Heart left ventricle (tissue), 16 donors: ENCODE data around the gene IKZF1. TPM values are rescaled to one million over a fixed set of nuclear protein-coding genes. Genes with fewer than 3 reads are reported as not detected.

Experiments
- ATAC-seq, 4 donors: fragments of 200-7000 bp; cut with Tn5 transposase; one replicate each; pipeline ENCODE4 v1.9.1; 2020 to 2022; ENCODE audit warnings: moderate library complexity in 4 of 4, mild to moderate bottlenecking in 3 of 4, moderate number of reproducible peaks in 1 of 4
- DNase-seq, 5 donors: peaks; one replicate each; pipeline ENCODE4 v3.0.0-alpha.2; 2020
- H3K27ac ChIP-seq, 12 donors: fragments of 200-600 bp; sonication (generic) in 4 of 12; one replicate each; pipeline versions ENCODE4 v1.5.0 to v1.8.0; 2016 to 2022; ENCODE audit warnings: mild to moderate bottlenecking in 2 of 12
- H3K27me3 ChIP-seq, 9 donors: fragments of 200-600 bp; sonication (generic) in 2 of 9; one replicate each; pipeline versions ENCODE4 v1.5.1 to v1.8.0; 2016 to 2022; ENCODE audit warnings: mild to moderate bottlenecking in 3 of 9
- H3K36me3 ChIP-seq, 9 donors: fragments of 200-600 bp; sonication (generic) in 2 of 9; one replicate each; pipeline versions ENCODE4 v1.5.0 to v1.8.0; 2018 to 2022; ENCODE audit warnings: mild to moderate bottlenecking in 2 of 9
- H3K4me1 ChIP-seq, 12 donors: fragments of 200-600 bp; sonication (generic) in 4 of 12; one replicate each; pipeline versions ENCODE4 v1.5.0 to v1.8.0; 2016 to 2022; ENCODE audit warnings: mild to moderate bottlenecking in 3 of 12
- H3K4me3 ChIP-seq, 12 donors: fragments of 200-600 bp; sonication (generic) in 4 of 12; one replicate each; pipeline versions ENCODE4 v1.5.0 to v1.8.0; 2017 to 2022; ENCODE audit warnings: mild to moderate bottlenecking in 9 of 12, moderate library complexity in 4 of 12
- H3K9me3 ChIP-seq, 12 donors: fragments of 200-600 bp; sonication (generic) in 4 of 12; one replicate each; pipeline versions ENCODE4 v1.5.0 to v1.8.0; 2016 to 2022; ENCODE audit warnings: mild to moderate bottlenecking in 1 of 12
- POLR2A ChIP-seq, 2 donors: fragments of 450-650 bp; IDR thresholded peaks; one replicate each; pipeline ENCODE4 v1.6.1; 2017; ENCODE audit warnings: antibody characterized with exemption in 2 of 2, mild to moderate bottlenecking in 2 of 2, moderate library complexity in 2 of 2
- WGBS, 4 donors: extraction: QIAGEN DNeasy Blood & Tissue Kit in 2 of 4; methylation state at CpG; one replicate each; pipeline versions ENCODE4 v1.1.5 to v1.1.7; 2013 to 2018; 5-methylcytosine and 5-hydroxymethylcytosine counted together
- intact Hi-C, 10 donors: fragments of 100-400 bp; cut with DNase I; formaldehyde crosslinking; loops; one replicate each; pipeline versions ENCODE4 v1.11.1 to v1.14.2; 2022
- polyA plus RNA-seq, 2 donors: library from polyadenylated mRNA; stranded (reverse); fragments of 200-250 nt; gene quantifications; one replicate each; pipeline ENCODE4 v1.2.3, GENCODE V29; 2013
- total RNA-seq, 9 donors: library from RNA; depleted of rRNA in 2 of 9; stranded (reverse); fragments of >200 nt in 2 of 9; fragmentation: NEBNext Ultra II Directional in 3 of 9; extraction: Animal tissue kit (Norgen Biotek cat#: 25700) in 3 of 9; gene quantifications; one replicate each; pipeline versions ENCODE4 v1.1.0 to v1.2.4, GENCODE V29; 2016 to 2023
- TF ChIP-seq, protein P1 (sequence below), 12 donors: fragments of 200-600 bp; sonication (generic) in 4 of 12; IDR thresholded peaks; one replicate each; pipeline versions ENCODE4 v1.5.0 to v1.8.0; 2018 to 2022; ENCODE audit warnings: antibody characterized with exemption in 12 of 12, mild to moderate bottlenecking in 5 of 12
- donor health status: ischemic (EF 13 %, LVEDD 7.1; RV severe dilation, severe dysfunction).
- donor health status: healthy with polysubstance abuse.
- donor health status: DM: no; HTN: yes; CAD: no.
- donor health status: DM: no; HTN: no; CAD: no.
- donor health status: ischemic (EF 25% LVEDD 6.9; RV normal size, moderate dysfunction).
- donor health status: ischemic (EF 25% LVEDD 5.7; RV mildly dilated, moderate dysfunction).
- donor health status: healthy.
- donor health status: DM: yes; HTN: yes; CAD: no.
- donor health status: ischemic (EF 35%, LVEDD 5.7; RV mildly dilated, moderate dysfunction).
- donor health status: nonischemic (EF 11% LVEDD 7.7; RV severe dilation, severe dysfunction).
- donor health status: DM: yes; HTN: yes; CAD: no.
- donor health status: PGD.
- donor health status: ischemic (EF 29% LVEDD 5.4; RV normal size, mild dysfunction).
- donor health status: nonischemic (EF 23%, LVEDD 6.1; RV moderate dilation, normal function).

The IKZF1 gene
- total and polyA plus RNA-seq, 11 donors, result 0.30 to 27.8 (median 2.4) TPM

DNA sequence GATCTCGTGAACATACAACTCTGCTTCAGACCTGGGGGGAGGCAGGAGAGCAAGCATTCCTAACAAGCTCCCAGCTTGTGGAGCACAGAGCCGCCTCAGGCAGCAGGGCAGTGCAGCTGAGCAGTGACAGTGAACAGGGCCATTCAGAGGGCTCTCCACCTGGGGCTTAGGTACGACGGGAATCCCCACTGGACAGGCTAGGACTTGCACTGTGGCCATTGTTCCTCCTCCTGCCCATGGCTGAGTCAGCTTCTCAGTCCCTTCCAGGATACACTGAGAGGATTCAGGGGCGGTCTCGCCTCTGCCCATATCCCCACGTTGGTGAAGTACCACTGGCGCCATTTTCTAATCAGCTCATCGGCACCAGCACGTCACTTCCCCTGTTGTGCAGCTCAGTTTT lies 74.6 kb downstream of the IKZF1 start:
- peaks cover 0 to 50% (median 0%) of the 10 kb centered on the region in 9 donors for H3K36me3 ChIP-seq
- intact Hi-C loops, result no loop called here
- no peak overlapping the region for H3K27ac ChIP-seq
- H3K9me3 ChIP-seq, result no peaks in the 10 kb centered on the region
- H3K4me3 ChIP-seq, result no peak overlapping the region
- TF ChIP-seq, protein P1, sequence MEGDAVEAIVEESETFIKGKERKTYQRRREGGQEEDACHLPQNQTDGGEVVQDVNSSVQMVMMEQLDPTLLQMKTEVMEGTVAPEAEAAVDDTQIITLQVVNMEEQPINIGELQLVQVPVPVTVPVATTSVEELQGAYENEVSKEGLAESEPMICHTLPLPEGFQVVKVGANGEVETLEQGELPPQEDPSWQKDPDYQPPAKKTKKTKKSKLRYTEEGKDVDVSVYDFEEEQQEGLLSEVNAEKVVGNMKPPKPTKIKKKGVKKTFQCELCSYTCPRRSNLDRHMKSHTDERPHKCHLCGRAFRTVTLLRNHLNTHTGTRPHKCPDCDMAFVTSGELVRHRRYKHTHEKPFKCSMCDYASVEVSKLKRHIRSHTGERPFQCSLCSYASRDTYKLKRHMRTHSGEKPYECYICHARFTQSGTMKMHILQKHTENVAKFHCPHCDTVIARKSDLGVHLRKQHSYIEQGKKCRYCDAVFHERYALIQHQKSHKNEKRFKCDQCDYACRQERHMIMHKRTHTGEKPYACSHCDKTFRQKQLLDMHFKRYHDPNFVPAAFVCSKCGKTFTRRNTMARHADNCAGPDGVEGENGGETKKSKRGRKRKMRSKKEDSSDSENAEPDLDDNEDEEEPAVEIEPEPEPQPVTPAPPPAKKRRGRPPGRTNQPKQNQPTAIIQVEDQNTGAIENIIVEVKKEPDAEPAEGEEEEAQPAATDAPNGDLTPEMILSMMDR (IDR thresholded peaks at IDR 0.05), result no peak
- TF ChIP-seq POLR2A (IDR thresholded peaks at IDR 0.05), result no peak
- H3K27me3 ChIP-seq, result peaks cover 0 to 39% (median 0%) of the 10 kb centered on the region in 9 donors
- 35 to 49% (median 39%) methylated on average over 10 of the region's 10 CpGs for WGBS, 4 donors
- no peaks in the 10 kb centered on the region for H3K4me1 ChIP-seq
- DNase-seq, result no peak
- no peak for ATAC-seq

GRCh38 chr7:50379539-50379938 lies 75.0 kb downstream of the IKZF1 start:
- Histone ChIP-seq H3K9me3 (no peaks in the 10 kb centered on the region), H3K36me3 (peaks cover 0 to 54% (median 0%) of the 10 kb centered on the region in 9 donors), H3K27me3 (peaks cover 0 to 44% (median 0%) of the 10 kb centered on the region in 9 donors), H3K27ac (no peak overlapping the region), H3K4me3 (no peak overlapping the region), H3K4me1 (no peaks in the 10 kb centered on the region)
- no peak for DNase-seq
- WGBS, 4 donors, result 76 to 85% (median 82%) methylated on average over 1 of the region's 1 CpG
- TF ChIP-seq, protein P1 (IDR thresholded peaks at IDR 0.05), result no peak
- no peak for TF ChIP-seq POLR2A (IDR thresholded peaks at IDR 0.05)
- ATAC-seq, result no peak
- intact Hi-C loops, result no loop called here

DNA sequence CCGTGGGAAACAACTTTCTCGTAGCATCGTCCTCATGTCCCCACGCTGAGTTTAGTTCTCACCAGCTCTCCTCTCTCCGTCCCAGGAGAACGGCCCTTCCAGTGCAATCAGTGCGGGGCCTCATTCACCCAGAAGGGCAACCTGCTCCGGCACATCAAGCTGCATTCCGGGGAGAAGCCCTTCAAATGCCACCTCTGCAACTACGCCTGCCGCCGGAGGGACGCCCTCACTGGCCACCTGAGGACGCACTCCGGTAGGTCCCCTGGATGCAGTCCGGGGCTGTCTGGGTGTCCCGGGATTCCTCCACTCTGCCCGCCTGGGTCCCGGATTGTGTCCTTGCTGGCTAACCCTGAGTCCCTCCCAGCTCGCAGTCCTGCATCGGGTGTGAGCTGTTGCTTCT lies 77.9 kb downstream of the IKZF1 start:
- intact Hi-C loops, result no loop called here
- Histone ChIP-seq H3K4me3 (no peak overlapping the region), H3K36me3 (peaks cover 0 to 64% (median 0%) of the 10 kb centered on the region in 9 donors), H3K27ac (no peak overlapping the region), H3K4me1 (no peaks in the 10 kb centered on the region), H3K9me3 (no peaks in the 10 kb centered on the region), H3K27me3 (peaks cover 0 to 48% (median 0%) of the 10 kb centered on the region in 9 donors)
- DNase-seq (no peak), ATAC-seq (no peak)
- WGBS, 4 donors, result 80 to 85% (median 81%) methylated on average over 20 to 21 of the region's 21 CpGs
- TF ChIP-seq, protein P1 (IDR thresholded peaks at IDR 0.05), result no peak
- no peak for TF ChIP-seq POLR2A (IDR thresholded peaks at IDR 0.05)

- TF ChIP-seq POLR2A (IDR thresholded peaks at IDR 0.05), result no peak
- TF ChIP-seq, protein P1 (IDR thresholded peaks at IDR 0.05), result no peak
- no peak for DNase-seq
- 66 to 77% (median 73%) methylated on average over 11 of the region's 11 CpGs for WGBS, 4 donors
- ATAC-seq, result no peak
- Histone ChIP-seq H3K4me1 (peaks cover 0 to 1% (median 0%) of the 10 kb centered on the region in 12 donors), H3K27me3 (peaks cover 0 to 32% (median 3%) of the 10 kb centered on the region in 9 donors), H3K4me3 (no peak overlapping the region), H3K36me3 (peaks cover 0 to 95% (median 0%) of the 10 kb centered on the region in 9 donors), H3K9me3 (no peaks in the 10 kb centered on the region), H3K27ac (no peak overlapping the region)
- intact Hi-C loops, result no loop called here
Measured at GRCh38 chr7:50387351-50387750, 82.8 kb downstream of the IKZF1 start.
